A549 (cell line): Measurements from ENCODE around the gene IQUB. TPM values are rescaled to one million over a fixed set of nuclear protein-coding genes. Genes with fewer than 3 reads are reported as not detected.
"Not testable (repeated sequence)": the region's sequence is repeated elsewhere in the genome, so short reads cannot be mapped to it uniquely, and the experiment has no call there.

Experiments used
- ATAC-seq, 2 experiments: fragments of 200-7000 bp in 1 of 2; fragments of >200 bp in 1 of 2; cut with Nextera tagmentation in 1 of 2; cut with Tn5 transposase in 1 of 2; 3 replicates each; pipeline versions ENCODE4 v1.8.0 to v1.9.1; 2018 to 2020; ENCODE audit warnings: mild to moderate bottlenecking in 1 of 2, moderate library complexity in 1 of 2
- CTCF ChIA-PET: fragments of 300-600 bp; sonication (Branson Sonifier 250); formaldehyde crosslinking; extraction: SDS; loops from one replicate; lab custom pipeline; 2021; ENCODE audit warnings: antibody characterized with exemption, inconsistent platforms; lab: Yijun Ruan, JAX
- POLR2A ChIA-PET: fragments of 350-600 bp; formaldehyde crosslinking; extraction: SDS; loops from one replicate; lab custom pipeline; 2021; ENCODE audit warnings: antibody characterized with exemption, inconsistent platforms; lab: Yijun Ruan, JAX
- DNase-seq, 2 experiments: peaks; one replicate each; pipeline versions ENCODE4 v3.0.0 to v3.0.0-alpha.2; 2011 to 2016; ENCODE audit warnings: low read depth in 1 of 2, low spot score in 1 of 2
- FAIRE-seq: peaks from 2 replicates; lab custom pipeline; 2011; peaks lifted over from hg19 to GRCh38; lab: Jason Lieb, UNC
- H3K27ac ChIP-seq, 2 experiments: fragments of >200 bp; sonication (Bioruptor Twin); formaldehyde crosslinking; 3 replicates each; pipeline ENCODE4 v1.5.1; 2016 to 2017
- H3K4me1 ChIP-seq: fragments of >200 bp; sonication (Bioruptor Twin); formaldehyde crosslinking; 3 replicates; pipeline ENCODE4 v1.6.1; 2016
- H3K4me2 ChIP-seq: fragments of >200 bp; sonication (Bioruptor Twin); formaldehyde crosslinking; 3 replicates; pipeline ENCODE4 v1.6.1; 2016
- H3K4me3 ChIP-seq: fragments of >200 bp; sonication (Bioruptor Twin); formaldehyde crosslinking; 3 replicates; pipeline ENCODE4 v1.5.1; 2016
- H3K9me3 ChIP-seq: fragments of >200 bp; sonication (Bioruptor Twin); formaldehyde crosslinking; 3 replicates; pipeline ENCODE4 v1.6.1; 2016
- ATOH8 ChIP-seq: fragments of 250-450 bp; sonication (Bioruptor Pico); IDR thresholded peaks from 2 replicates; pipeline ENCODE4 v1.5.0; 2020; ENCODE audit warnings: low read depth, mild to moderate bottlenecking, moderate library complexity
- CEBPB ChIP-seq, 2 experiments: fragments of >200 bp in 1 of 2; sonication (Bioruptor Twin) in 1 of 2; formaldehyde crosslinking in 1 of 2; IDR thresholded peaks; 2 replicates each; pipeline ENCODE4 v1.6.1; 2012 to 2016
- CHD4 ChIP-seq: fragments of 200-600 bp; sonication (generic); IDR thresholded peaks from 2 replicates; pipeline ENCODE4 v1.6.1; 2016; ENCODE audit warnings: antibody characterized with exemption, mild to moderate bottlenecking, borderline replicate concordance
- ESRRA ChIP-seq: fragments of 150-350 bp; IDR thresholded peaks from 2 replicates; pipeline ENCODE4 v1.6.1; 2014; ENCODE audit warnings: mild to moderate bottlenecking, low read length, borderline replicate concordance
- FOSL2 ChIP-seq, 2 experiments: fragments of 450-650 bp in 1 of 2; fragments of >200 bp in 1 of 2; sonication (Bioruptor Twin) in 1 of 2; formaldehyde crosslinking; IDR thresholded peaks; 2 replicates each; pipeline versions ENCODE4 v1.5.0 to v1.6.1; 2016 to 2020; ENCODE audit warnings: mild to moderate bottlenecking in 1 of 2, moderate library complexity in 1 of 2
- HDAC2 ChIP-seq: fragments of 200-600 bp; sonication (generic); IDR thresholded peaks from 2 replicates; pipeline ENCODE4 v1.6.1; 2016
- HES2 ChIP-seq: fragments of >200 bp; sonication (Bioruptor Twin); formaldehyde crosslinking; IDR thresholded peaks from 2 replicates; pipeline ENCODE4 v1.6.1; 2016
- HEYL ChIP-seq: fragments of 250-450 bp; sonication (Bioruptor Pico); IDR thresholded peaks from 2 replicates; pipeline ENCODE4 v1.8.0; 2021; ENCODE audit warnings: mild to moderate bottlenecking, moderate library complexity
- HMGXB4 ChIP-seq: fragments of 250-450 bp; sonication (Bioruptor Pico); IDR thresholded peaks from 2 replicates; pipeline ENCODE4 v1.5.0; 2021; ENCODE audit warnings: mild to moderate bottlenecking, moderate library complexity, borderline replicate concordance
- HOXA7 ChIP-seq: fragments of 250-450 bp; sonication (Bioruptor Pico); IDR thresholded peaks from 2 replicates; pipeline ENCODE4 v1.5.0; 2020; ENCODE audit warnings: mild to moderate bottlenecking, moderate library complexity
- JUN ChIP-seq, 2 experiments: fragments of >200 bp; sonication (Bioruptor Twin); formaldehyde crosslinking; IDR thresholded peaks; 2 replicates in 1 of 2; 3 replicates in 1 of 2; pipeline ENCODE4 v1.6.1; 2016 to 2017
- KDM5A ChIP-seq: fragments of 200-600 bp; sonication (generic); IDR thresholded peaks from 2 replicates; pipeline ENCODE4 v1.6.1; 2016; ENCODE audit warnings: antibody characterized with exemption, mild to moderate bottlenecking
- MAX ChIP-seq: IDR thresholded peaks from 2 replicates; pipeline ENCODE4 v1.6.1; 2012
- MAZ ChIP-seq: fragments of 150-350 bp; IDR thresholded peaks from 2 replicates; pipeline ENCODE4 v1.6.1; 2014; ENCODE audit warnings: antibody characterized with exemption, low read depth, low read length, borderline replicate concordance
- MYC ChIP-seq: IDR thresholded peaks from 2 replicates; pipeline ENCODE4 v1.6.1; 2012; ENCODE audit warnings: mild to moderate bottlenecking, inconsistent platforms, low read length, improper control_type of control experiment, borderline replicate concordance
- NPAS2 ChIP-seq: fragments of 250-450 bp; sonication (Bioruptor Pico); IDR thresholded peaks from 2 replicates; pipeline ENCODE4 v1.8.0; 2022; ENCODE audit warnings: mild to moderate bottlenecking, moderate library complexity, borderline replicate concordance
- NR3C1 ChIP-seq: fragments of >200 bp; sonication (Bioruptor Twin); formaldehyde crosslinking; IDR thresholded peaks from 3 replicates; pipeline ENCODE4 v1.6.1; 2017
- PHF8 ChIP-seq: fragments of 200-600 bp; sonication (generic); IDR thresholded peaks from 2 replicates; pipeline ENCODE4 v1.6.1; 2016; ENCODE audit warnings: low read depth, mild to moderate bottlenecking, antibody characterized with exemption, moderate library complexity, borderline replicate concordance
- POLR2AphosphoS2 ChIP-seq: conservative IDR thresholded peaks from 2 replicates; pipeline ENCODE4 v1.6.1; 2012; ENCODE audit warnings: low read length, improper control_type of control experiment, inconsistent platforms
- RCOR1 ChIP-seq: fragments of 150-350 bp; IDR thresholded peaks from 2 replicates; pipeline ENCODE4 v1.6.1; 2014; ENCODE audit warnings: antibody characterized with exemption, low read length, low read depth
- SMC3 ChIP-seq: fragments of >200 bp; sonication (Bioruptor Twin); formaldehyde crosslinking; IDR thresholded peaks from 3 replicates; pipeline ENCODE4 v1.6.1; 2018; ENCODE audit warnings: inconsistent platforms
- SREBF2 ChIP-seq: fragments of 450-650 bp; IDR thresholded peaks from 2 replicates; pipeline ENCODE4 v1.6.1; 2014; ENCODE audit warnings: mild to moderate bottlenecking, moderate library complexity
- USF2 ChIP-seq: fragments of 450-650 bp; IDR thresholded peaks from 2 replicates; pipeline ENCODE4 v1.6.1; 2014; ENCODE audit warnings: antibody characterized with exemption
- ZFP36 ChIP-seq: fragments of 450-650 bp; IDR thresholded peaks from 2 replicates; pipeline ENCODE4 v1.6.1; 2014; ENCODE audit warnings: borderline replicate concordance; ENCODE audit not compliant: partially characterized antibody
- ZSCAN20 ChIP-seq: fragments of 250-450 bp; sonication (Bioruptor Pico); IDR thresholded peaks from 2 replicates; pipeline ENCODE4 v1.8.0; 2022; ENCODE audit warnings: mild to moderate bottlenecking, moderate library complexity
- WGBS: methylation state at CpG from one replicate; pipeline ENCODE4 v1.1.6; 2017; ENCODE audit errors: missing lambda C conversion rate; 5-methylcytosine and 5-hydroxymethylcytosine counted together
- polyA plus RNA-seq, 4 experiments: library from polyadenylated mRNA; depleted of rRNA in 3 of 4; stranded (reverse); fragments of >200 nt; fragmentation: RNase III in 1 of 4; extraction: RNeasy Plus Mini Kit Qiagen cat#74134 plus additional on column Dnase treatment in 1 of 4; gene quantifications; 2 replicates in 3 of 4; 3 replicates in 1 of 4; pipeline ENCODE4 v1.2.3, GENCODE V29; 2011 to 2017

IQUB gene
- polyA plus RNA-seq, 2 of the 4 experiments (the other 2 are of a cell fraction), result 0.08 TPM

- no peak for TF ChIP-seq HDAC2
- no peak for TF ChIP-seq JUN (IDR thresholded peaks at IDR 0.05)
- no peak for TF ChIP-seq HMGXB4
- no peak for TF ChIP-seq HEYL
- no peak for TF ChIP-seq CEBPB (IDR thresholded peaks at IDR 0.05)
- TF ChIP-seq HOXA7 (CRISPR knock-in tag), result no peak
- TF ChIP-seq SMC3, result no peak
- no peak for TF ChIP-seq ZFP36
Measured at GRCh38 chr7:123533929-123534382, 439 bp downstream of the IQUB start (continued).

- no peak for DNase-seq
- 61% methylated on average over 3 of the region's 3 CpGs for WGBS
- ATAC-seq, result no peak
Measured at GRCh38 chr7:123533553-123533917, 860 bp downstream of the IQUB start.

GRCh38 chr7:123532788-123533552 is 1.4 kb downstream of the IQUB start:
- H3K27ac ChIP-seq, POLR2A ChIA-PET, H3K9me3 ChIP-seq, FAIRE-seq, H3K4me2 ChIP-seq, H3K4me3 ChIP-seq, CTCF ChIA-PET: not testable (repeated sequence)
- DNase-seq, result peak in 1 of 2 experiments; percentile 18
- peaks cover 12% of the 10 kb centered on the region for H3K4me1 ChIP-seq
- ATAC-seq, result peak; percentile 21 to 72
- WGBS, result 45% methylated on average over 26 of the region's 33 CpGs

More at GRCh38 chr7:123533553-123533917, 860 bp downstream of the IQUB start:
- Histone ChIP-seq H3K27ac (no peak overlapping the region), H3K4me3 (no peak overlapping the region; the same call in 2 of the 3 replicates), H3K4me2 (peak overlapping the region; percentile 93; the same call in 1 of the 3 replicates), H3K9me3 (no peaks in the 10 kb centered on the region), H3K4me1 (peaks cover 17% of the 10 kb centered on the region)
- POLR2A ChIA-PET, result no interaction called here
- TF ChIP-seq MAZ (no peak), ATOH8 (CRISPR knock-in tag) (no peak), CHD4 (no peak), HOXA7 (CRISPR knock-in tag) (no peak), NR3C1 (no peak), MAX (no peak), RCOR1 (no peak), PHF8 (no peak), NPAS2 (CRISPR knock-in tag) (no peak), KDM5A (no peak), MYC (no peak), FOSL2 (IDR thresholded peaks at IDR 0.05) (no peak), FOSL2 (CRISPR knock-in tag; IDR thresholded peaks at IDR 0.05) (no peak), HES2 (no peak), JUN (IDR thresholded peaks at IDR 0.05) (no peak), ESRRA (no peak), POLR2AphosphoS2 (no peak), ZSCAN20 (no peak), USF2 (no peak), SREBF2 (no peak)
- CTCF ChIA-PET, result no interaction called here
- no peak for FAIRE-seq

GRCh38 chr7:123532343-123532742 is 2.1 kb downstream of the IQUB start:
- H3K27ac ChIP-seq, H3K4me3 ChIP-seq, POLR2A ChIA-PET, CTCF ChIA-PET, H3K4me2 ChIP-seq, DNase-seq, FAIRE-seq, H3K9me3 ChIP-seq, ATAC-seq, H3K4me1 ChIP-seq: not testable (repeated sequence)
- WGBS, result 56% methylated on average over 5 of the region's 14 CpGs

- FAIRE-seq, H3K4me1 ChIP-seq, POLR2A ChIA-PET, H3K4me3 ChIP-seq, H3K27ac ChIP-seq, CTCF ChIA-PET, H3K9me3 ChIP-seq, DNase-seq, H3K4me2 ChIP-seq, ATAC-seq: not testable (repeated sequence)
- 70% methylated on average over 13 of the region's 13 CpGs for WGBS
Measured at GRCh38 chr7:123530035-123530591, 4.3 kb downstream of the IQUB start.
